ENCODE results near the gene PPP1R9B.

GRCh38 chr17:50125420-50125997 lies 25.0 kb downstream of the PPP1R9B start:
- TF ChIP-seq KDM4A (IDR thresholded peaks at IDR 0.05; ENCODE audit: low read depth, low read length, severe bottlenecking) (no peak), CEBPB (IDR thresholded peaks at IDR 0.05; ENCODE audit: low read depth, low read length) (no peak), SP2 (IDR thresholded peaks at IDR 0.05; ENCODE audit: low read length) (no peak), HDAC2 (IDR thresholded peaks at IDR 0.05; ENCODE audit: borderline replicate concordance in 1 of 2, low read depth in 2 of 2, low read length in 2 of 2) (no peak), CTCF (IDR thresholded peaks at IDR 0.05; ENCODE audit: control extremely low read depth in 1 of 3, insufficient read depth in 1 of 3, low read depth in 1 of 3, low read length in 3 of 3) (no peak), FOSL1 (IDR thresholded peaks at IDR 0.05; ENCODE audit: insufficient read depth, low read depth, low read length) (no peak)
